HepG2 (cell line): ENCODE measurements around the gene SF3A2. TPM values are rescaled to one million over a fixed set of nuclear protein-coding genes. Genes with fewer than 3 reads are reported as not detected.

ENCODE experiments used
- ATAC-seq: fragments of 200-7000 bp; cut with Tn5 transposase; 3 replicates; pipeline ENCODE4 v1.9.1; 2020; ENCODE audit warnings: mild to moderate bottlenecking, moderate library complexity
- BruUV-seq: library from RNA; stranded (reverse); fragments of 400-500 nt; replicated peaks from 2 replicates; lab custom pipeline; 2021; lab: Mats Ljungman, UMichigan
- CTCF ChIA-PET: fragments of 300-600 bp; formaldehyde crosslinking; extraction: SDS; loops from one replicate; lab custom pipeline; 2021; ENCODE audit warnings: low total read pairs, inconsistent platforms, low intra/inter-chr PET ratio; lab: Yijun Ruan, JAX
- POLR2A ChIA-PET: fragments of 350-600 bp; sonication (Branson Sonifier 250); formaldehyde crosslinking; loops from one replicate; lab custom pipeline; 2020; ENCODE audit warnings: antibody characterized with exemption, inconsistent platforms; lab: Yijun Ruan, JAX
- DNase-seq: peaks from one replicate; pipeline ENCODE4 v3.0.0-alpha.2; 2015; ENCODE audit warnings: low spot score
- FAIRE-seq: peaks from 3 replicates; lab custom pipeline; 2011; peaks lifted over from hg19 to GRCh38; lab: Jason Lieb, UNC
- H2AFZ ChIP-seq: one replicate; pipeline ENCODE4 v1.6.1; 2011; ENCODE audit warnings: low read length, inconsistent platforms
- H3K27ac ChIP-seq: fragments of 300-600 bp; 3 replicates; pipeline ENCODE4 v1.8.0; 2011; ENCODE audit warnings: mixed run types, mild to moderate bottlenecking, mixed read lengths, low read length, inconsistent platforms; ENCODE audit not compliant: insufficient read depth; ENCODE audit errors: extremely low read length
- H3K27me3 ChIP-seq, 2 experiments: fragments of 200-600 bp in 1 of 2; 2 replicates in 1 of 2; 3 replicates in 1 of 2; pipeline versions ENCODE4 v1.6.0 to v1.8.0; 2011; ENCODE audit warnings: low read length in 2 of 2, mild to moderate bottlenecking in 2 of 2, moderate library complexity in 2 of 2, inconsistent platforms in 1 of 2; ENCODE audit not compliant: insufficient read depth in 2 of 2, control insufficient read depth in 1 of 2
- H3K36me3 ChIP-seq, 2 experiments: fragments of 200-600 bp in 1 of 2; replicated peaks in 1 of 2; 2 replicates in 1 of 2; 3 replicates in 1 of 2; pipeline versions ENCODE4 v1.5.1 to v1.8.0; 2011; ENCODE audit warnings: low read length in 2 of 2, inconsistent platforms in 1 of 2; ENCODE audit not compliant: insufficient read depth in 2 of 2, control insufficient read depth in 1 of 2
- H3K4me1 ChIP-seq: 2 replicates; pipeline ENCODE4 v1.5.1; 2012; ENCODE audit warnings: low read length, inconsistent platforms; ENCODE audit not compliant: insufficient read depth
- H3K4me2 ChIP-seq: 2 replicates; pipeline ENCODE4 v1.6.0; 2011; ENCODE audit warnings: low read depth, low read length, inconsistent platforms
- H3K4me3 ChIP-seq, 3 experiments: fragments of 200-600 bp in 1 of 3; sonication (generic), shearing (Covaris generic) in 1 of 3; replicated peaks in 1 of 3; 2 replicates each; pipeline ENCODE4 v1.5.1; 2011 to 2016; ENCODE audit warnings: low read length in 3 of 3, inconsistent platforms in 2 of 3, low read depth in 2 of 3, mild to moderate bottlenecking in 2 of 3, control low read depth in 1 of 3, mixed read lengths in 1 of 3; ENCODE audit not compliant: insufficient read depth in 1 of 3
- H3K79me2 ChIP-seq: one replicate; pipeline ENCODE4 v1.6.1; 2011; ENCODE audit warnings: low read length, inconsistent platforms; ENCODE audit not compliant: insufficient read depth
- H3K9ac ChIP-seq: 2 replicates; pipeline ENCODE4 v1.6.0; 2011; ENCODE audit warnings: mild to moderate bottlenecking, low read depth, low read length, inconsistent platforms; ENCODE audit not compliant: insufficient read depth
- H3K9me3 ChIP-seq: 2 replicates; pipeline ENCODE4 v1.5.1; 2012; ENCODE audit warnings: mild to moderate bottlenecking, low read length
- H4K20me1 ChIP-seq: 2 replicates; pipeline ENCODE4 v1.6.0; 2011; ENCODE audit warnings: inconsistent platforms, mild to moderate bottlenecking, low read length, moderate library complexity; ENCODE audit not compliant: insufficient read depth
- AGO2 ChIP-seq: fragments of 200-400 bp; formaldehyde crosslinking; optimal IDR thresholded peaks from 2 replicates; pipeline ENCODE3; 2017; ENCODE audit warnings: mild to moderate bottlenecking, low read depth, low read length, moderate library complexity
- AHR ChIP-seq: IDR thresholded peaks from 2 replicates; pipeline ENCODE4 v1.6.1; 2018; ENCODE audit warnings: missing genetic modification reagents, missing compliant biosample characterization
- FOXA1 ChIP-seq, 2 experiments: fragments of 450-650 bp in 1 of 2; sonication (generic) in 1 of 2; formaldehyde crosslinking in 1 of 2; IDR thresholded peaks; 2 replicates each; pipeline versions ENCODE4 v1.4.0 to v1.6.1; 2016 to 2020; ENCODE audit warnings: missing genetic modification reagents in 1 of 2
- GMEB1 ChIP-seq: sonication (generic); formaldehyde crosslinking; IDR thresholded peaks from 2 replicates; pipeline ENCODE4 v1.5.1; 2020; ENCODE audit warnings: missing genetic modification reagents, mild to moderate bottlenecking, borderline replicate concordance
- STAG1 ChIP-seq: sonication (generic); formaldehyde crosslinking; IDR thresholded peaks from 2 replicates; pipeline ENCODE4 v1.4.0; 2020; ENCODE audit warnings: missing genetic modification reagents
- YY1 ChIP-seq: IDR thresholded peaks from 2 replicates; pipeline ENCODE4 v1.6.1; 2011; ENCODE audit warnings: low read length, low read depth, moderate library complexity, mild to moderate bottlenecking; ENCODE audit not compliant: insufficient read depth, insufficient replicate concordance
- ZNF770 ChIP-seq: sonication (generic); formaldehyde crosslinking; IDR thresholded peaks from 2 replicates; pipeline ENCODE4 v1.5.0; 2020; ENCODE audit warnings: mild to moderate bottlenecking, missing genetic modification reagents
- WGBS: methylation state at CpG from one replicate; pipeline ENCODE4 v1.1.6; 2017; ENCODE audit warnings: low lambda C conversion rate; 5-methylcytosine and 5-hydroxymethylcytosine counted together
- in situ Hi-C: cut with HindIII; loops from 2 replicates; pipeline ENCODE4 v1.10.0; 2017; ENCODE audit warnings: low pct_unique_long_range_greater_than_20kb; ENCODE audit not compliant: extremely low pct_ligation_motif_present
- intact Hi-C: fragments of 100-400 bp; cut with micrococcal nuclease; formaldehyde crosslinking; loops from one replicate; pipeline ENCODE4 v1.10.0; 2022; ENCODE audit not compliant: unreplicated experiment
- polyA plus RNA-seq, 8 experiments: library from polyadenylated mRNA; depleted of rRNA in 3 of 8; stranded (reverse) in 7 of 8; unstranded in 1 of 8; fragments of >200 nt; fragmentation: Illumina TruSeq in 4 of 8; extraction: Trizol in 4 of 8; gene quantifications; 2 replicates each; pipeline versions ENCODE4 v1.2.1 to v1.2.3, GENCODE V29; 2011 to 2016; ENCODE audit warnings: low read depth in 4 of 8, missing spikeins in 1 of 8, mixed read lengths in 1 of 8; ENCODE audit not compliant: insufficient read depth in 1 of 8
- total RNA-seq, 5 experiments: library from RNA; depleted of rRNA; stranded (reverse); fragments of >200 nt; fragmentation: Illumina TruSeq; extraction: Trizol; gene quantifications; 2 replicates each; pipeline ENCODE4 v1.2.3, GENCODE V29; 2016; ENCODE audit warnings: low read depth in 1 of 5
- TF ChIP-seq, protein P1 (sequence below): sonication (generic); formaldehyde crosslinking; conservative IDR thresholded peaks from 2 replicates; pipeline ENCODE4 v1.4.0; 2020; ENCODE audit warnings: mild to moderate bottlenecking, missing genetic modification reagents, moderate library complexity

Gene SF3A2
- total and polyA plus RNA-seq, 2 of the 13 experiments (the other 11 are each of a cell fraction or from before 2014, with no cell fraction given), result 8.6 to 8.8 TPM

DNA sequence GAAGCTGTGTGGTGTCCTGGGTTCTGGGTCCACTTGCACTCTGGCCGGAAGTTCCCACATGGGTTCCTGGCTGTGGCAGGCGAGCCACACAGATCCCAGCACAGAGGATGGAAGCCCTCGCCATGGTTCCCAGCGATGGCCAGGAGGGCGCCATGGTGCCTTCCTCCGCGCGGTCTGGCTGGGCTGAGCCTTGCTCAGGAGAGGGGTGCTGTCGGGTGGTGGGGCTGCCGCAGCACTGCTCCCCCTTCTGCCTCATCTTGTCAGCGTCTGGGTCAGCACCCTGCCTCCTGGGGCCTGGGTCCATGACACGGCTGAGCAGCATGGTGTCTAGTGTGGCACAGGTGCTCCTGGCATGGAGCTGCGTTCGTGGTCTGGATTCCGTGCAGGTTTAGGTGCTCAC is 39.4 kb upstream of the SF3A2 start (continued):
- TF ChIP-seq GMEB1 (CRISPR knock-in tag), result no peak

GRCh38 chr19:2198317-2198716 is 38.3 kb upstream of the SF3A2 start:
- no peak for FAIRE-seq

DNA sequence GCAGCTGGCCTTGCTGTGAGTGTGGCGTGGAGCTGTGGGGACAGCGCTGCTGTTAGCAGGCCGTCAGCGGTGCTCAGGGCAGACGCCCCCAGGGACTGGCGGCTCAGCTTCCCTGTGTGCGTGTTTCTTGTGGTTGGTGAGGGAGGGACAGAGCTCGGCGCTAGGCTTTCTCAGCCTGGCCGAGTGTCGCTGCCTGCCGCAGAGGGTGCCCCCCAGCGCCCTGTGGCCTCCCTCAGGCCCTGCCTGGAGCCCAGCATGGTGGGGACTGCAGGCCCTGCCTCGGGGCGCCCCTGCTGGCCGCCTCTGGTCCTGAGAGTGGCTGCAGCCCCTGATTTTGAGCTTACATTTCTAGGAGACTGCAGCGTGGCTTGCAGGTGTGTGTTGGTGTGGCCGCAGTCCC is 37.4 kb upstream of the SF3A2 start:
- Histone ChIP-seq H3K9ac (no peak overlapping the region), H4K20me1 (peaks cover 19% of the 10 kb centered on the region; the same call in 1 of the 2 replicates), H3K4me1 (no peaks in the 10 kb centered on the region), H2AFZ (no peak overlapping the region), H3K4me2 (no peak overlapping the region), H3K9me3 (no peaks in the 10 kb centered on the region), H3K4me3 (no peak overlapping the region), H3K79me2 (peaks cover 23% of the 10 kb centered on the region), H3K36me3 (peaks cover 29 to 61% of the 10 kb centered on the region in 2 experiments), H3K27ac (no peak overlapping the region), H3K27me3 (no peaks in the 10 kb centered on the region)
- CTCF ChIA-PET, result no interaction called here
- POLR2A ChIA-PET, result interaction anchor here (1.1 kb wide), 1 partner anchor 30 kb away, joined by 3 read pairs; no protein-coding TSS in a partner anchor
- BruUV-seq, result no TSS peak
- 96% methylated on average over 6 of the region's 18 CpGs for WGBS
- FAIRE-seq (no peak), ATAC-seq (peak; percentile 39), DNase-seq (no peak)
- intact Hi-C loops, result no loop called here
- in situ Hi-C loops, result no loop called here
- 0 out of 2 replicates have a peak, but pooled peaks have one; percentile 9 for TF ChIP-seq STAG1 (CRISPR knock-in tag)
- TF ChIP-seq, protein P1, sequence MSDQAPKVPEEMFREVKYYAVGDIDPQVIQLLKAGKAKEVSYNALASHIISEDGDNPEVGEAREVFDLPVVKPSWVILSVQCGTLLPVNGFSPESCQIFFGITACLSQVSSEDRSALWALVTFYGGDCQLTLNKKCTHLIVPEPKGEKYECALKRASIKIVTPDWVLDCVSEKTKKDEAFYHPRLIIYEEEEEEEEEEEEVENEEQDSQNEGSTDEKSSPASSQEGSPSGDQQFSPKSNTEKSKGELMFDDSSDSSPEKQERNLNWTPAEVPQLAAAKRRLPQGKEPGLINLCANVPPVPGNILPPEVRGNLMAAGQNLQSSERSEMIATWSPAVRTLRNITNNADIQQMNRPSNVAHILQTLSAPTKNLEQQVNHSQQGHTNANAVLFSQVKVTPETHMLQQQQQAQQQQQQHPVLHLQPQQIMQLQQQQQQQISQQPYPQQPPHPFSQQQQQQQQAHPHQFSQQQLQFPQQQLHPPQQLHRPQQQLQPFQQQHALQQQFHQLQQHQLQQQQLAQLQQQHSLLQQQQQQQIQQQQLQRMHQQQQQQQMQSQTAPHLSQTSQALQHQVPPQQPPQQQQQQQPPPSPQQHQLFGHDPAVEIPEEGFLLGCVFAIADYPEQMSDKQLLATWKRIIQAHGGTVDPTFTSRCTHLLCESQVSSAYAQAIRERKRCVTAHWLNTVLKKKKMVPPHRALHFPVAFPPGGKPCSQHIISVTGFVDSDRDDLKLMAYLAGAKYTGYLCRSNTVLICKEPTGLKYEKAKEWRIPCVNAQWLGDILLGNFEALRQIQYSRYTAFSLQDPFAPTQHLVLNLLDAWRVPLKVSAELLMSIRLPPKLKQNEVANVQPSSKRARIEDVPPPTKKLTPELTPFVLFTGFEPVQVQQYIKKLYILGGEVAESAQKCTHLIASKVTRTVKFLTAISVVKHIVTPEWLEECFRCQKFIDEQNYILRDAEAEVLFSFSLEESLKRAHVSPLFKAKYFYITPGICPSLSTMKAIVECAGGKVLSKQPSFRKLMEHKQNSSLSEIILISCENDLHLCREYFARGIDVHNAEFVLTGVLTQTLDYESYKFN (CRISPR knock-in tag), result no peak
- no peak for TF ChIP-seq ZNF770 (CRISPR knock-in tag)

More at GRCh38 chr19:2198317-2198716, 38.3 kb upstream of the SF3A2 start:
- WGBS, result over 99% methylated on average over 16 of the region's 22 CpGs
- CTCF ChIA-PET, result no interaction called here
- intact Hi-C loops (no loop called here), in situ Hi-C loops (no loop called here)
- Histone ChIP-seq H3K4me1 (no peaks in the 10 kb centered on the region), H3K79me2 (peaks cover 23% of the 10 kb centered on the region), H3K27ac (no peak overlapping the region), H2AFZ (no peak overlapping the region), H3K4me2 (no peak overlapping the region), H3K4me3 (no peak overlapping the region), H3K9ac (no peak overlapping the region), H3K9me3 (no peaks in the 10 kb centered on the region), H3K27me3 (no peaks in the 10 kb centered on the region), H3K36me3 (peaks cover 27 to 59% of the 10 kb centered on the region in 2 experiments), H4K20me1 (peaks cover 19% of the 10 kb centered on the region; the same call in 1 of the 2 replicates)
- no peak for TF ChIP-seq FOXA1 (IDR thresholded peaks at IDR 0.05)
- no peak for TF ChIP-seq FOXA1 (CRISPR knock-in tag; IDR thresholded peaks at IDR 0.05)
- TF ChIP-seq AGO2, result peak; percentile 34
- no peak for TF ChIP-seq YY1
- no peak for TF ChIP-seq AHR (CRISPR knock-in tag)
- ATAC-seq (no peak), DNase-seq (no peak)
- POLR2A ChIA-PET, result no interaction called here
- BruUV-seq, result no TSS peak
